ENCODE data around the gene LRRC47. TPM values are rescaled to one million over a fixed set of nuclear protein-coding genes. Genes with fewer than 3 reads are reported as not detected.

LRRC47 gene
- total RNA-seq, 1 experiment from 2014 or later = 17.3 TPM

- no peak for DNase-seq (ENCODE audit: low spot score)
Observed at GRCh38 chr1:3733094-3733882, 63.0 kb downstream of the LRRC47 start.

DNA sequence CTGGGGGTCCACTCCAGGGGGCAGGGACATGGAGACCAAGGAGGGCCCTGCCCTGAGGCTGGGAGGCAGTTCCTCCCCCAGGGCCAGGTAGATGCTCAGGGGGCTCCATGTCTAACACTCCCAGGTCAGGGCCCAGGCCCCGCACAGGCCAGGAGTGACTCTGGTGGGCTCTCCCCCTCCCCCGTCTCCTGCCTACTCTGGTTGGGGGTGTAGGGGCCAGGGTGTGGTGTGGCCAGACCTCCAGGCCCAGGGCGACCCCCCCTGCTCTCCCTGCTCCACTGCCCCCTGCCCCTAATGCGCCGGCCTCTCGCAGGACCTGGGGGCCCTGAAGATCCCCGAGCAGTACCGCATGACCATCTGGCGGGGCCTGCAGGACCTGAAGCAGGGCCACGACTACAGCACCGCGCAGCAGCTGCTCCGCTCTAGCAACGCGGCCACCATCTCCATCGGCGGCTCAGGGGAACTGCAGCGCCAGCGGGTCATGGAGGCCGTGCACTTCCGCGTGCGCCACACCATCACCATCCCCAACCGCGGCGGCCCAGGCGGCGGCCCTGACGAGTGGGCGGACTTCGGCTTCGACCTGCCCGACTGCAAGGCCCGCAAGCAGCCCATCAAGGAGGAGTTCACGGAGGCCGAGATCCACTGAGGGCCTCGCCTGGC, 63.7 kb downstream of the LRRC47 start:
- no peak for DNase-seq (ENCODE audit: low spot score)

GRCh38 chr1:3731583-3732433, 64.5 kb downstream of the LRRC47 start:
- DNase-seq (ENCODE audit: low spot score) = no peak

DNA sequence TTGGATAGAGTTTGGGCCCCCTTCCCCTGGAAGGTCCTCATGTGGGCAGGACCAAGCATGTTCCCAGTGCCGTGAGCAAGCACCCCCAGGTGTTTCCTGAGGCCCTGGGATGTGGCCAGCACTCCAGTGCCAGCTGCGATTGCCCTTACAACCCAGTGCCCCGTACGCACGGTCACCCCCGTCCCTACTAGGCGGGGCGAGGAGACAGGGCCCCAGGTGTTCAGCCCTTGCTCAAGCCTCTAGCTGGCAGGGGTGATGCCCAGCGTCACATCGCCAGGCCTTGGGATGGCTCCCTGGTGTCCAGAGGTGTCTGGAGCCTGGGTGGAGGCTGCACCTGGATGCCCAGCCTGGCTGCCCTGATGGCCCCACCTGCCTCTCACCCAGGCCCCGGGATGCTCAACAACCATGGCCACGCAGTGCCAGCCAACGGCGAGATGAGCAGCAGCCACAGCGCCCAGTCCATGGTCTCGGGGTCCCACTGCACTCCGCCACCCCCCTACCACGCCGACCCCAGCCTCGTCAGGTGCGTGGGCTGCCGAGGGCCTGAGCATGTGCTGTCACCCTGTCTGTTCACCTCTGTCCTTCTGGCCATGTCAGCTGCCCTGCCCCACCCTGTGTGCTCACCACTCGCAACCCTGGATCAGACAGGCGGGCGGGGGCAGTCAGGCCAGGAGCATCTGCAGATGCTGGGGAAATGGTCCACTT, 65.6 kb downstream of the LRRC47 start:
- DNase-seq (ENCODE audit: low spot score) = no peak

- DNase-seq (ENCODE audit: low spot score) = no peak
Observed at GRCh38 chr1:3729594-3730542, 66.4 kb downstream of the LRRC47 start.

Other genes with a start within 250 kb of the LRRC47 start
- 0.58 and 1.1 TPM in 2 replicates for gene MEGF6, start 185.0 kb downstream of the LRRC47 start, total RNA-seq (2014; rRNA removed; shearing (Covaris generic))
- 10.9 and 11.7 TPM in 2 replicates for gene TPRG1L, start 171.5 kb downstream of the LRRC47 start, total RNA-seq (2014; rRNA removed; shearing (Covaris generic))
- gene WRAP73, start 146.4 kb downstream of the LRRC47 start, total RNA-seq (2014; rRNA removed; shearing (Covaris generic)) = 23.8 and 29.5 TPM in 2 replicates
- gene TP73, start 144.0 kb downstream of the LRRC47 start, total RNA-seq (2014; rRNA removed; shearing (Covaris generic)) = 1.5 and 2.0 TPM in 2 replicates
- not detected in 2 replicates for gene CCDC27, start 44.0 kb downstream of the LRRC47 start, total RNA-seq (2014; rRNA removed; shearing (Covaris generic))
- not detected in 2 replicates for gene SMIM1, start 23.7 kb downstream of the LRRC47 start, total RNA-seq (2014; rRNA removed; shearing (Covaris generic))
- 13.1 and 23.5 TPM in 2 replicates for gene CEP104, start 60.7 kb upstream of the LRRC47 start, total RNA-seq (2014; rRNA removed; shearing (Covaris generic))
- gene DFFB, start 61.0 kb upstream of the LRRC47 start, total RNA-seq (2014; rRNA removed; shearing (Covaris generic)) = 5.8 and 7.7 TPM in 2 replicates
- 46.3 and 49.3 TPM in 2 replicates for gene C1orf174, start 103.8 kb upstream of the LRRC47 start, total RNA-seq (2014; rRNA removed; shearing (Covaris generic))

All from H4 (cell line).